Hematopoietic multipotent progenitor cell treated with erythropoietin and hydrocortisone succinate and interleukin-3 and kit ligand, for 17 days (in vitro differentiated cells): ENCODE data around the gene SLC51A.
"Not testable (repeated sequence)": the region's sequence is repeated elsewhere in the genome, so short reads cannot be mapped to it uniquely, and the experiment has no call there.

ENCODE experiments used
- DNase-seq: peaks from one replicate; pipeline ENCODE4 v3.0.0-alpha.2; 2015; ENCODE audit warnings: low spot score

Gene SLC51A

DNA sequence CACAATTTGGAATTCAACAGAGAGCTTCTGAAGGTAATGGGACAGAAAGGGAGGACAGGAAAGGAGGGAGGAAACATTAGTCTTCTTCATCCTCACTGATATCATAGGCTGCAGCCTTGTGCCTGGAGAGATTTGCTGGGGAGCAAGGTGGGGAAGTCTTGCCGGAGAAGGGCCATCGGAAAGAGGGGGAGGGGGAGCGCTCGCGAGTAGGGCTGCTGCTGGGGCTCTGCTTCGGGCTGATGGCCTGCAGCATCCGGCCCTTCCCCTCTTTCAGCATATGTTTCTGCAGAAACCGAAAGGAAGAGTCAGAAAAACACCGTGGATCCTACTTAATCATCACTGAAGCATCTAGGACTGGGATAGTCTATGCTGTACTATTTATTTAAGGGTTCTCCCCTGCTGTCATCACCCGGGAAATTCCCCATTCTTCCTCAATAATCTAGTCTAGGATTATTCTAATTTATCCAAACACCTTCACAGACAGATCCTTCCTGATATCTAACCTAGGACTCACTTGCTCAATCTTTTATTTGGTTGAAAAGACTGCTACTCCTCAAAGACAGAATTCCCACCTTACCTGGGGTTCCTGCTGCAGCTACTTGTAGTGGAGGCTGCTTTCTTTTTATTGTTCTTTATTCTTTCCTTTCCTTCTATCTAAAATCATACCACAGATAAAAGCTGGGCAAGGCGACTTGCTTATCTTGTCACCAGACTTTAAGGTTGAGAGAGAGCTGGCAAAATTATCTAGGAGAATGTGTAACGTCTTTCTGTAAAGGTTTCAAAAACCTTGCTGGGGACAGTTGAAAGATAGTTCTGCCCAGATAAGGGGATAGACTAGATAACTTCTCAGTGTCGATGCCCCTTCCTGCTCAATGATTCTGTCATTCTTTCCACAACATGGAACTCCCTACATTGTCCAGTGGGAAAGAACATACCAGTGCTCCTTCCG is 22.6 kb downstream of the SLC51A start:
- no peak for DNase-seq

- no peak for DNase-seq
Observed at GRCh38 chr3:196240424-196240823, 24.1 kb downstream of the SLC51A start.

DNA sequence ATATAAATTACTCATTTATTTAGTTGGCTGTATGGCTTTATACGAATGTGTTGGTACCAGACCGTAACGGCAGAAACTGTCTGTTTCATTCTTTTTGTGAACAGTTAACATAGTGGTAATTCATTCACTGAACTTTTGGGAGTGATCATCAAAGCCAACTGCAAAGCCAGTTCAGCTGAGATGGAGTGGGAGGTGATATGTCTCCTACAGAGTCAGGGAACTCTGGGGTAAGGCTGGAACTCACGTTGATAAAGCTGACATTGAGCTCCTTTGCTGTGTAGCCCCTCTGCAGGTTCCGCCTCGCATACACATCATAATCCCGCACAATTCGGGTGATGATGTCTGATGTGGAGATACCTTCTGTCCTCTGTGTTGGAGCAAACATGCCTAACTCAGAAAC is 25.4 kb downstream of the SLC51A start:
- no peak for DNase-seq

DNA sequence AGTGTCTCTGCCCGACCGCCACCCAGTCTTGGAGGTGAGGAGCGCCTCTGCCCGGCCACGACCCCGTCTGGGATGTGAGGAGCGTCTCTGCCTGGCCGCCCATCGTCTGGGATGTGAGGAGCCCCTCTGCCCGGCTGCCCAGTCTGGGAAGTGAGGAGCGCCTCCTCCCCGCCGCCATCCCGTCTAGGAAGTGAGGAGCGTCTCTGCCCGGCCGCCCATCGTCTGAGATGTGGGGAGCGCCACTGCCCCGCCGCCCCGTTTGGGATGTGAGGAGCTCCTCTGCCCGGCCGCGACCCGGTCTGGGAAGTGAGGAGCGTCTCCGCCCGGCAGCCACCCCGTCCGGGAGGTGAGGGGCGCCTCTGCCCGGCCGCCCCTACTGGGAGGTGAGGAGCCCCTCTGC is 27.8 kb downstream of the SLC51A start:
- not testable (repeated sequence) for DNase-seq

DNA sequence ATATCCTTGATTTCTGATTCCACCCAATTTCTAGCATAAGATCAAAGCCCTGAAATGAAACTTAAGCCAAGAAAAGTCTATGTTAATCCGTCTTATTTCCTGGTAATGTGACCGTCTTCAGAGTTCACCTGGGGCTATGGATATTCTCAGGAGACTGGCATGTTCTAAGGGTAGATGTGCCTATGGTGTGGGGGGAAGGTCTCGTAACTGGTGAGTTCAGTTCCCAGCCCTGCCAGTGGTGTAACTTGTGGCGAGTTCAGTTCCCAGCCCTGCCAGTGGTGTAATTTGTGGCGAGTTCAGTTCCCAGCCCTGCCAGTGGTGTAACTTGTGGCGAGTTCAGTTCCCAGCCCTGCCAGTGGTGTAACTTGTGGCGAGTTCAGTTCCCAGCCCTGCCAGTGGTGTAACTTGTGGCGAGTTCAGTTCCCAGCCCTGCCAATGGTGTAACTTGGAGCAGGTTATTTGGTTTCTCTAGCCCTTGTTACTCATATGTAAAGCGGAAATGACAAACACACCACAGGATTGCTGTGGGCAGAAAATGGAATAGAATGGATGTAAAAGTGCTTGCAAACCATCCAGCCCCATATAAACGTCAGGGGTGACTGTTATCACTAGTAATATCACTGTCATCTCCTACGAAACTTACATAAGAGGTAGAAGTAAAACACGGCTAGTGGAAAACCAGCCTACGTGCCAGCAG is 30.4 kb downstream of the SLC51A start:
- no peak for DNase-seq

DNA sequence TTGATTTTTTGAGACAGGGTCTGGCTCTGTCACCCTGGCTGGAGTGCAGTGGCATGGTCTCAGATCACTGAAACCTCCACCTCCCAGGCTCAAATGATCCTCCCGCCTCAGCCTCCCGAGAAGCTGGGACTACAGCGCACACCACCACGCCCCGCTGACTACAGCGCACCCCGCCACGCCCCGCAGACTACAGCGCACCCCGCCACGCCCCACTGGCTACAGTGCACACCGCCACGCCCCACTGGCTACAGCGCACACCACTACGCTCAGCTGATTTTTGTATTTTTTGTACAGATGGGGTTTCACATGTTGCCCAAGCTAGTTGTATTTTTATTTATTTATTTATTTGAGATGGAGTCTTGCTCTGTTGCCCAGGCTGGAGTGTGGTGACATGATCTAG is 35.6 kb downstream of the SLC51A start:
- DNase-seq, result no peak

DNA sequence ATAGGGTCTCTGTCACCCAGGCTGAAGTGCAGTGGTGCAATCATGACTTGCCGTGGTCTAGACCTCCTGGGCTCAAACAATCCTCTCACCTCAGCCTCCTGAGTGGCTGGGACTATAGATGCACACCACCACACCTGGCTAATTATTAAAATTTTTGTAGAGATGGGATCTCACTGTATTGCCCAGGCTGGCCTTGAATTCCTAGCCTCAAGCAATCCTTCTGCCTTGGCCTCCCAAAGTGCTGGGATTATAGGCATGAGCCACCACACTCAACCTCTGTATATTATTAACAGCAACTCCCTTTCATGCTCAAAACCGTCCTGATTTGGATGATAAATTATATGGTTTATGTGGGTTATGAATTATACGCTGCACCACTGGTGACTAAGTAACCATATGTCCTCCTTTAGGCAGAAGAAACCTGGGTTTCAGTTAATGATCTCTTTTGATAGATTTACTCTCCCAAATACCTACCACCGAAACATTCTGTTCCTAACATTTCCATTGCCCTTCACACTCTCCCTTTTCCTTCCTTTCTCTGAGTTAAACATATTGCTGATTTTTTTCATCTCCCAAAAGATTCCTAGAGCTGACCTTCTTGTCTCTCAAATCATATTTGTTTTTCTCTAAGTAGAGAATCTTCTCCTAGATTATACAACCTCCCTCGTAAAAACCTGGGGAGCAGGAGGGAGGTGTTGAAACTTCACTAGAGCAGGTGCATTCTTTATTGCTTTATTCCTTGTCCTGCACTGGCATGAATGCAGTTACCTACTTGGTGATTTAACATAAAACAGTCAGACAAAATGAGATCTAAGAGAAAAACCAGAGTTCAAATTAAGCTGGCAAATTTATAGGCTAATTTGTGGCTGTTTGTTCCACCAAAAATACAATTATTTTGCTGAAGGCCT is 38.3 kb downstream of the SLC51A start:
- DNase-seq, result no peak

- DNase-seq, result no peak
Observed at GRCh38 chr3:196255776-196256175, 39.4 kb downstream of the SLC51A start.

- DNase-seq, result no peak
Observed at GRCh38 chr3:196260784-196261183, 44.5 kb downstream of the SLC51A start.

GRCh38 chr3:196263819-196264218 is 47.5 kb downstream of the SLC51A start:
- DNase-seq, result no peak

DNA sequence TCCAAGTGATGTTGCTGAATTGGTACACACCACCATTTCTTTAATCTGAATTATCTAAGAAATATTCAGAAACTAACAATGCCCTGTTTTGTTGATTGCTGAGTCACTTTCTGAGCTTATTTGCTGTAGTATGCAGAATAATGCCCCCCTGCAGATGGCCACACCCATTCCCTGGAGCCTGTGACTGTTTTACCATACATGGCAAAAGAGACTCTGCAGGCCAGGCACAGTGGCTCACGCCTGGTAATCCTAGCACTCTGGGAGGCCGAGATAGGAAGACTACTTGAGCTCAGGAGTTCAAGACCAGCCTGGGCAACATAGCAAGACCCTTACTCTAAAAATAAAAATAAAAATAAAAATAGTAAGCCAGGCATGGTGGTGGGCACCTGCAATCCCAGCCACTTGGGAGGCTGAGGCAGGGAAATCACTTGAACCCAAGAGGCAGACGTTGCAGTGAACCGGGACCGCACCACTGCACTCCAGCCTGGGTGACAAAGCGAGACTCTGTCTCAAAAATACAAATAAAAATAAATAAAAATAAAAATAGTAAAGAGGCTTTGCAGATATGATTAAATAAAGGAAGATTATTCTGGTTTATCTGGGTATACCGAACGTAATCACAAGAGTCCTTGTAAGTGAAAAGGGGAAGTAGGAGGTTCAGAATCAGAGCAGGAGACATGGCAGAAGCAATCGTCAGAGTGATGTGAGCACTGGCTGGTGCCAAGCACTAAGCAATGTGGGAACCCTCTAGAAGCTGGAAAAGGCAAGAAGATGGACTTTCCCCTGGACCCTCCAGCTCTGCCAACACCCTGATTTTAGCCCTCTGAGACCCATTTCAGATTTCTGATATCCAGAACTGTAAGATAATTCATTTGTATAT is 52.2 kb downstream of the SLC51A start:
- DNase-seq, result no peak

GRCh38 chr3:196270499-196270898 is 54.2 kb downstream of the SLC51A start:
- no peak for DNase-seq

DNA sequence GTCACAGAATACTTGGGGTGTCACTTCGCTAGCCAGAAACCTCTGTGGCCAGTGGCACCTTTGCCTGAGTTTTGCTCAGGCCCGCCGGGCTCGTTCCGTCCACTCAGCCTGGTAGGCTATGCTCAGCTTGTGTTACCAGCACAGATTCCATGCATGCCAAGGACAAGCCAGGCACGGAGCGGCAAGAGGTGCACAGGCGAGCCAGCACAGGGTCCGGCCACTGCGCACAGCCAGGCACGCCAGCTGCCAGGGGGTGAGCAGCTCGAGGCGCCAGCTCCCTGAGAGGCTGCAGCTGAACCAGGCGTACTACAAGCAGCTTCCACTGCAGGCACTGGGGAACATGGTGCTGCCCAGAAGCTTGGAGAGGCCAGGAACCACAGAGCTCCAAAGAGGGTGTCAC is 56.5 kb downstream of the SLC51A start:
- DNase-seq, result no peak

DNA sequence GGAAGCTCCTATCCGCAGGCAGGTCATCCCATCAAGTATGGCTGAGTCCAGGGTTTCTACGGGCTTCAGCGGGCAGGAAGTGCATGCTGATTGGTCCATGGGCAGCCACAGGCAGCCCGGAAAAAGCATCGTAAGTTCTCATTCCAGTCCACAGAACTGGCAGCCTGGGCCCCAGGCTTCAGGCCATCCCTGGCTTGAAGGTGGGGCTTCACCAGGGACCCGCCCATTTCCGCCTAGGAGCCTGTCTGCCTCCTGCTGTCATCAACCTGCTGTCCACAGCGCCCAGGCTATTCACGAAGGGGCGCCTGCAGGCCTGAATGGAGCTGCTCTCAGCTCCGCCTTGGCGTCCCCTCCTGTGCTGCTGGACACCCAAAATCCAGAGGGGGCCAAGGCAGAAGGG is 57.3 kb downstream of the SLC51A start:
- DNase-seq, result peak; percentile 22

- DNase-seq, result peak; percentile 77
Observed at GRCh38 chr3:196274585-196274984, 58.3 kb downstream of the SLC51A start.

DNA sequence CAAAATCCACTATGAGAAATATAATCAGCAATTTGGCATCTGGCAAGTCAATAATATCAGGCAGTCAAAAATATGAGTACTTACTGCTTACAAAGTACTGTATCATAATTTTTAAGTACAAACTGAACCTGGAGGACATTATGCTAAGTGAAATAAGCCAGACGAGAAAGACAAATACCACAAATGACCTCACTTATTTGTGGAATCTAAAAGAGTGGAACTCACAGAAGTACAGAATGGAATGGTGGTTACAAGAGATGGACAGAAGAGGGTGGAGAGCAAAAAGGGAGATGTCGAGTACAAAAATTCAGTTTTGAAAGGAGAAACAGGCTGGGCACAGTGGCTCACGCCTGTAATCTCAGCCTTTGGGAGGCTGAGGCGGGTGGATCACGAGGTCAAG is 58.8 kb downstream of the SLC51A start:
- DNase-seq, result no peak

DNA sequence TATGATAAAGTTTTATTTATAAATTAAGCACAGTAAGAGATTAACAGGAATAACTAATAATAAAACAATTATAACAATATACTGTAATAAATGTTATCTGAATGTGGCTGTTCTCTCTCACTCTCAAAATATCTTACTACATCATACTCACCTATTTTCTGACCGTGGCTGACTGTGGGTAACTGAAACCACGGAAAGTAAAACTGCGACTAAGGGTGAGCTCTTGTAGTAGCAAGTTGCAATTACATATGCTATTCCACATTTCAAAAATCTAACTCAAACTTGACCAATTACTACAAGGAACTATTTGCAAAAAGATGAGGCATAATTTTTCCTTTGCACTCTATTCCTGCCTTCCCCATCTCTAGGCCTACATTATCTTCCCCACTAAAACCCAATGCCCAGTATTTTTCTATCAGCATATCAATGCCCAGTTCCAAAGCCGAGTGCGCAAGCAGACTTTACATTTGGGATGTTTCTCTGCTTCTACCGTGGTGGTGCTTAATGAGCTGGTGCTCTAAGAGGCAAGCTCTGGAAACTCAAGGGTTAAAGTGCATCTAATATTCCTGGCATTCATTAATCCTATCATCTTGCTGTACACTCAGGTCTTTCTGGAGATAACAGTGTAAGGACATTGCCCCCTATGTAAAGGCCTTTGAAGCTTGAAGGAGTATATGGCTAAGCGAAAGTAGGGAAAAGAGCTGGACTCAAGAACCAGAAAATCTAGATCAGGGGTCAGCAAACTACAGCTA is 64.5 kb downstream of the SLC51A start:
- DNase-seq, result no peak

DNA sequence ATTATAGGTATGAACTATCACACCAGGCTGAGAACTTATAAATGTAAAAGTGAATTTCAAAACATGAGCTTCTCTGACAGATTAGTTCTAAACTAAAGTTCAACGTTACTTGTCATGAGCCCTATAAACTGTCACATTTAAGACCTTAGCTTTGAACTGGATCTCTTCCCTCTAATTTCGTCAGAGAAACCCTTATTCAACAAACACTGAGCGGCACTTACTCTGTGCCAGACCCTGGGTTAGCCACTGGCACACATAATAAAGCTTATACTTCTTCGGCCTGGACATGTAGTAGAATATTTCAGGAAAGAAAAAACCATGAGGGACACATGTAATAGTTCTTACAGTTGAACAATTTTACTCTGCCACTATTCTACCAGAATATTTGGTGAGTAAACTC is 65.6 kb downstream of the SLC51A start:
- no peak for DNase-seq
